H1 (cell line): ENCODE measurements around the gene PLEKHM1. TPM values are rescaled to one million over a fixed set of nuclear protein-coding genes. Genes with fewer than 3 reads are reported as not detected.

Experiments
- CTCF ChIA-PET: fragments of 300-600 bp; sonication (Branson Sonifier 250); formaldehyde crosslinking; loops from one replicate; lab custom pipeline; 2021; ENCODE audit not compliant: partially characterized antibody; lab: Charles Lee
- POLR2A ChIA-PET: fragments of 300-600 bp; sonication (Branson Sonifier 250); formaldehyde crosslinking; loops from one replicate; lab custom pipeline; 2021; ENCODE audit warnings: inconsistent platforms; ENCODE audit not compliant: partially characterized antibody; lab: Charles Lee
- DNase-seq, 2 experiments: peaks; one replicate each; pipeline versions ENCODE4 v3.0.0 to v3.0.0-alpha.2; 2010 to 2022; ENCODE audit warnings: low spot score in 2 of 2, low read depth in 1 of 2, mixed read lengths in 1 of 2
- FAIRE-seq: peaks from 2 replicates; lab custom pipeline; 2011; peaks lifted over from hg19 to GRCh38; lab: Jason Lieb, UNC
- H2AFZ ChIP-seq: 2 replicates; pipeline ENCODE4 v1.8.1; 2012; ENCODE audit warnings: low read length, inconsistent platforms
- H2AK5ac ChIP-seq: 2 replicates; pipeline ENCODE4 v1.6.1; 2013; ENCODE audit warnings: low read depth, low read length
- H2BK120ac ChIP-seq: replicated peaks from 2 replicates; pipeline ENCODE3; 2013; ENCODE audit warnings: low read depth, low read length, inconsistent platforms
- H2BK12ac ChIP-seq: 2 replicates; pipeline ENCODE4 v1.6.1; 2013; ENCODE audit warnings: low read depth, low read length
- H2BK15ac ChIP-seq: 2 replicates; pipeline ENCODE4 v1.6.1; 2013; ENCODE audit warnings: low read length
- H2BK20ac ChIP-seq: 2 replicates; pipeline ENCODE4 v1.6.1; 2013; ENCODE audit warnings: low read length
- H2BK5ac ChIP-seq: 2 replicates; pipeline ENCODE4 v1.6.1; 2013; ENCODE audit warnings: low read depth, low read length
- H3K14ac ChIP-seq: 2 replicates; pipeline ENCODE4 v1.6.1; 2013; ENCODE audit warnings: inconsistent platforms; ENCODE audit not compliant: insufficient read length
- H3K18ac ChIP-seq: 2 replicates; pipeline ENCODE4 v1.6.1; 2013; ENCODE audit warnings: low read length; ENCODE audit errors: extremely low read depth
- H3K23ac ChIP-seq: 2 replicates; pipeline ENCODE4 v1.6.1; 2013; ENCODE audit warnings: inconsistent platforms; ENCODE audit not compliant: insufficient read length
- H3K23me2 ChIP-seq: 2 replicates; pipeline ENCODE4 v1.6.1; 2013; ENCODE audit warnings: low read depth, low read length
- H3K27ac ChIP-seq: 2 replicates; pipeline ENCODE4 v1.6.1; 2011; ENCODE audit warnings: low read depth, low read length, inconsistent platforms
- H3K27me3 ChIP-seq, 4 experiments: replicated peaks in 1 of 4; 1 replicate in 1 of 4; 2 replicates in 3 of 4; pipeline versions ENCODE4 v1.6.1 to v1.8.1; 2011 to 2013; ENCODE audit warnings: low read length in 3 of 4, mild to moderate bottlenecking in 3 of 4, inconsistent platforms in 2 of 4, mixed read lengths in 2 of 4, moderate library complexity in 1 of 4; ENCODE audit not compliant: control insufficient read depth in 3 of 4, insufficient read depth in 3 of 4; ENCODE audit errors: extremely low read depth in 1 of 4
- H3K36me3 ChIP-seq, 4 experiments: 2 replicates each; pipeline versions ENCODE4 v1.6.1 to v1.8.1; 2011 to 2013; ENCODE audit warnings: mild to moderate bottlenecking in 4 of 4, low read length in 3 of 4, moderate library complexity in 2 of 4, control low read depth in 1 of 4, inconsistent platforms in 1 of 4; ENCODE audit not compliant: insufficient read depth in 4 of 4, control insufficient read depth in 2 of 4
- H3K4ac ChIP-seq: replicated peaks from 2 replicates; pipeline ENCODE3; 2013; ENCODE audit warnings: low read length, low read depth, mixed read lengths, inconsistent platforms; ENCODE audit not compliant: insufficient read length
- H3K4me1 ChIP-seq, 4 experiments: replicated peaks in 1 of 4; 1 replicate in 1 of 4; 2 replicates in 3 of 4; pipeline versions ENCODE4 v1.6.1 to v1.8.1; 2011 to 2013; ENCODE audit warnings: low read length in 3 of 4, inconsistent platforms in 2 of 4, mixed read lengths in 1 of 4; ENCODE audit not compliant: insufficient read depth in 4 of 4, control insufficient read depth in 3 of 4
- H3K4me2 ChIP-seq, 2 experiments: 2 replicates each; pipeline versions ENCODE4 v1.6.1 to v1.8.1; 2011 to 2013; ENCODE audit warnings: low read depth in 2 of 2, low read length in 2 of 2, control low read depth in 1 of 2, inconsistent platforms in 1 of 2, mild to moderate bottlenecking in 1 of 2; ENCODE audit not compliant: insufficient read depth in 1 of 2
- H3K4me3 ChIP-seq, 4 experiments: fragments of 200-600, 300-600 bp in 1 of 4; sonication (generic), shearing (Covaris generic), sonication (Bioruptor Twin) in 1 of 4; 2 replicates each; pipeline versions ENCODE4 v1.5.1 to v1.8.1; 2011 to 2016; ENCODE audit warnings: low read length in 4 of 4, low read depth in 3 of 4, control low read depth in 2 of 4, inconsistent platforms in 2 of 4, mild to moderate bottlenecking in 2 of 4, mixed read lengths in 1 of 4, moderate library complexity in 1 of 4; ENCODE audit not compliant: insufficient read depth in 2 of 4; ENCODE audit errors: extremely low read depth in 1 of 4
- H3K56ac ChIP-seq: replicated peaks from 2 replicates; pipeline ENCODE3; 2013; ENCODE audit warnings: low read depth, mild to moderate bottlenecking, mixed read lengths, low read length, inconsistent platforms; ENCODE audit not compliant: insufficient read length
- H3K79me1 ChIP-seq: 2 replicates; pipeline ENCODE4 v1.6.1; 2013; ENCODE audit warnings: low read depth, low read length, control low read depth
- H3K79me2 ChIP-seq, 2 experiments: 2 replicates each; pipeline versions ENCODE4 v1.6.1 to v1.8.1; 2012 to 2013; ENCODE audit warnings: low read length in 2 of 2, mild to moderate bottlenecking in 2 of 2, inconsistent platforms in 1 of 2; ENCODE audit not compliant: insufficient read depth in 2 of 2, control insufficient read depth in 1 of 2
- H3K9ac ChIP-seq, 4 experiments: replicated peaks in 1 of 4; 1 replicate in 1 of 4; 2 replicates in 3 of 4; pipeline versions ENCODE4 v1.6.1 to v1.8.1; 2011 to 2013; ENCODE audit warnings: low read depth in 3 of 4, low read length in 3 of 4, control low read depth in 2 of 4, mild to moderate bottlenecking in 2 of 4, moderate library complexity in 2 of 4, inconsistent platforms in 1 of 4; ENCODE audit errors: extremely low read depth in 1 of 4
- H3K9me3 ChIP-seq, 2 experiments: 2 replicates each; pipeline versions ENCODE4 v1.6.1 to v1.8.1; 2012 to 2013; ENCODE audit warnings: mild to moderate bottlenecking in 2 of 2, moderate library complexity in 2 of 2, control low read depth in 1 of 2, inconsistent platforms in 1 of 2, low read depth in 1 of 2, low read length in 1 of 2, mixed read lengths in 1 of 2; ENCODE audit not compliant: insufficient read depth in 2 of 2
- H4K20me1 ChIP-seq, 2 experiments: replicated peaks in 1 of 2; 2 replicates each; pipeline versions ENCODE3 to v1.8.1; 2011 to 2013; ENCODE audit warnings: inconsistent platforms in 2 of 2, low read length in 2 of 2, mild to moderate bottlenecking in 1 of 2; ENCODE audit not compliant: insufficient read depth in 2 of 2, control insufficient read depth in 1 of 2
- H4K5ac ChIP-seq: 2 replicates; pipeline ENCODE4 v1.6.1; 2013; ENCODE audit warnings: low read length, low read depth, mixed read lengths, inconsistent platforms; ENCODE audit not compliant: insufficient read length
- H4K8ac ChIP-seq: 2 replicates; pipeline ENCODE4 v1.8.0; 2013; ENCODE audit warnings: mild to moderate bottlenecking, moderate library complexity, low read length, inconsistent platforms; ENCODE audit not compliant: insufficient read depth; ENCODE audit errors: extremely low read depth
- H4K91ac ChIP-seq: replicated peaks from 2 replicates; pipeline ENCODE3; 2013; ENCODE audit warnings: low read length, mixed read lengths, inconsistent platforms; ENCODE audit not compliant: insufficient read length
- BACH1 ChIP-seq: IDR thresholded peaks from 2 replicates; pipeline ENCODE4 v1.6.1; 2012; ENCODE audit warnings: low read length, improper control_type of control experiment
- CTBP2 ChIP-seq: IDR thresholded peaks from 2 replicates; pipeline ENCODE4 v1.7.0; 2011; ENCODE audit warnings: borderline replicate concordance, mild to moderate bottlenecking, moderate library complexity, mixed read lengths, low read length; ENCODE audit not compliant: insufficient read depth, insufficient read length
- GABPA ChIP-seq: IDR thresholded peaks from 2 replicates; pipeline ENCODE4 v1.6.1; 2011; ENCODE audit warnings: mild to moderate bottlenecking, low read length, moderate library complexity, borderline replicate concordance; ENCODE audit not compliant: insufficient read depth
- HDAC2 ChIP-seq, 2 experiments: fragments of 300-600 bp in 1 of 2; sonication (generic) in 1 of 2; IDR thresholded peaks; 2 replicates each; pipeline ENCODE4 v1.6.1; 2011 to 2012; ENCODE audit warnings: low read depth in 2 of 2, low read length in 2 of 2, mild to moderate bottlenecking in 2 of 2, moderate library complexity in 2 of 2, borderline replicate concordance in 1 of 2, inconsistent platforms in 1 of 2
- JUND ChIP-seq: IDR thresholded peaks from 2 replicates; pipeline ENCODE4 v1.6.1; 2011; ENCODE audit warnings: mild to moderate bottlenecking, improper control_type of control experiment, low read length
- KDM5A ChIP-seq: fragments of 200-600 bp; IDR thresholded peaks from 2 replicates; pipeline ENCODE4 v1.7.1; 2012; ENCODE audit warnings: mild to moderate bottlenecking, low read length, inconsistent platforms, mixed read lengths
- POU5F1 ChIP-seq: IDR thresholded peaks from 2 replicates; pipeline ENCODE4 v1.6.1; 2011; ENCODE audit warnings: low read depth, mild to moderate bottlenecking, low read length, moderate library complexity
- RNF2 ChIP-seq: fragments of 200-900, 300-1000 bp; sonication (generic); IDR thresholded peaks from 2 replicates; pipeline ENCODE4 v1.7.1; 2016; ENCODE audit warnings: borderline replicate concordance, low read depth, mild to moderate bottlenecking, antibody characterized with exemption, low read length; ENCODE audit not compliant: poor library complexity, severe bottlenecking; ENCODE audit errors: missing control alignments
- SUZ12 ChIP-seq: fragments of 200-600 bp; sonication (generic); IDR thresholded peaks from 2 replicates; pipeline ENCODE4 v1.6.1; 2012; ENCODE audit warnings: mild to moderate bottlenecking, inconsistent platforms, low read length, moderate library complexity, mixed read lengths
- TAF7 ChIP-seq: optimal IDR thresholded peaks from 2 replicates; pipeline ENCODE3; 2011; ENCODE audit warnings: low read depth, mild to moderate bottlenecking, inconsistent platforms, low read length, moderate library complexity, borderline replicate concordance
- TBP ChIP-seq: IDR thresholded peaks from 2 replicates; pipeline ENCODE4 v1.6.1; 2011; ENCODE audit warnings: low read depth, low read length, improper control_type of control experiment
- TEAD4 ChIP-seq: IDR thresholded peaks from 2 replicates; pipeline ENCODE4 v1.6.1; 2012; ENCODE audit warnings: low read depth, low read length, inconsistent platforms, mixed read lengths
- YY1 ChIP-seq: IDR thresholded peaks from 2 replicates; pipeline ENCODE4 v1.6.1; 2011; ENCODE audit warnings: low read depth, mild to moderate bottlenecking, low read length
- WGBS, 2 experiments: shearing (Covaris generic) in 1 of 2; methylation state at CpG; one replicate each; pipeline versions ENCODE4 v1.1.6 to v1.1.7; 2013 to 2015; ENCODE audit warnings: low lambda C conversion rate in 2 of 2, mixed read lengths in 2 of 2, inconsistent platforms in 1 of 2, low coverage in 1 of 2, missing lambda C conversion rate in 1 of 2; ENCODE audit not compliant: insufficient replicate concordance in 2 of 2, insufficient coverage in 1 of 2, insufficient read length in 1 of 2; ENCODE audit errors: extremely low coverage in 1 of 2, missing lambda C conversion rate in 1 of 2; 5-methylcytosine and 5-hydroxymethylcytosine counted together
- polyA plus RNA-seq, 7 experiments: library from polyadenylated mRNA; depleted of rRNA in 3 of 7; stranded (reverse) in 5 of 7; unstranded in 2 of 7; fragments of >200 nt in 5 of 7; fragments of 200-250 nt in 2 of 7; gene quantifications; 1 replicate in 5 of 7; 2 replicates in 1 of 7; 4 replicates in 1 of 7; pipeline versions ENCODE4 v1.2.1 to v1.2.3, GENCODE V29; 2011 to 2013; ENCODE audit warnings: missing spikeins in 2 of 7, mixed read lengths in 2 of 7
- total RNA-seq: library from RNA; stranded (reverse); fragmentation: NEBNext Ultra II Directional; extraction: Animal tissue kit (Norgen Biotek cat#: 25700); gene quantifications from 2 replicates; pipeline ENCODE4 v1.2.1, GENCODE V29; 2021

Gene PLEKHM1
- total and polyA plus RNA-seq, 2 of the 8 experiments (the other 6 are each of a cell fraction or from before 2014, with no cell fraction given), result 7.6 to 17.9 TPM

GRCh38 chr17:45428931-45429338 lies 61.6 kb downstream of the PLEKHM1 start:
- H3K56ac ChIP-seq, result no peak overlapping the region
- no peaks in the 10 kb centered on the region for H3K79me1 ChIP-seq
- H3K27ac ChIP-seq, result no peak overlapping the region
- ChIA-PET POLR2A (interaction anchor here (1.0 to 1.9 kb wide), 8 partner anchors 10 to 210 kb away, joined by 3 to 6 read pairs (median 3); no protein-coding TSS in a partner anchor), CTCF (interaction anchor here (0.8 to 12.6 kb wide), 13 partner anchors 12 to 280 kb away, joined by 3 to 331 read pairs (median 5); partner anchors contain the start of gene PLEKHM1)
- H3K23ac ChIP-seq, result no peak overlapping the region
- no peaks in the 10 kb centered on the region for H3K9me3 ChIP-seq
- no peak overlapping the region for H4K8ac ChIP-seq
- FAIRE-seq (peak; percentile 28), DNase-seq (no peak)
- peak overlapping the region; percentile 22 to 65 (median 32); a peak in 6 of 8 replicates for H3K4me3 ChIP-seq
- H3K18ac ChIP-seq, result no peak overlapping the region
- H3K79me2 ChIP-seq, result peaks cover 0 to 3% of the 10 kb centered on the region in 2 experiments; a peak in 1 of 4 replicates
- no peak overlapping the region for H2AFZ ChIP-seq
- H3K27me3 ChIP-seq, result peaks cover 21 to 51% (median 44%) of the 10 kb centered on the region in 4 experiments
- H2BK12ac ChIP-seq, result 0 out of 2 replicates have a peak overlapping the region, but pooled peaks have one; percentile 60
- no peak overlapping the region for H2BK120ac ChIP-seq
- H3K36me3 ChIP-seq, result peaks cover 0 to 4% (median 0%) of the 10 kb centered on the region in 4 experiments; a peak in 1 of 8 replicates
- no peak overlapping the region for H3K9ac ChIP-seq
- 8% methylated on average over 15 of the region's 15 CpGs; no CpG with 5 or more reads in 1 of the 2 experiments for WGBS, 2 experiments
- H2BK5ac ChIP-seq, result no peak overlapping the region
- H2AK5ac ChIP-seq, result no peak overlapping the region
- no peak overlapping the region for H2BK15ac ChIP-seq
- no peak overlapping the region for H4K91ac ChIP-seq
- peaks cover 6 to 32% (median 21%) of the 10 kb centered on the region in 4 experiments for H3K4me1 ChIP-seq
- no peak overlapping the region for H4K5ac ChIP-seq
- peaks cover 28% of the 10 kb centered on the region for H3K23me2 ChIP-seq
- no peak overlapping the region for H3K4ac ChIP-seq
- no peak overlapping the region for H2BK20ac ChIP-seq
- H3K14ac ChIP-seq, result no peak overlapping the region
- H3K4me2 ChIP-seq, result peak overlapping the region; percentile 77 to 90
- H4K20me1 ChIP-seq, result no peaks in the 10 kb centered on the region
- TF ChIP-seq BACH1 (no peak), RNF2 (no peak), POU5F1 (no peak; the same call in 1 of the 2 replicates), TBP (no peak), SUZ12 (no peak; the same call in 1 of the 2 replicates), YY1 (no peak), CTBP2 (no peak), HDAC2 (IDR thresholded peaks at IDR 0.05; ENCODE audit: borderline replicate concordance in 1 of 2, low read depth in 2 of 2, low read length in 2 of 2) (no peak), TEAD4 (no peak), TAF7 (no peak), GABPA (no peak), JUND (no peak), KDM5A (no peak)
